GM13976 (cell line): ENCODE measurements around the gene HIF3A.

ENCODE experiments used
- DNase-seq: peaks from one replicate; pipeline ENCODE4 v3.0.0; 2012; ENCODE audit warnings: low spot score
- CTCF ChIP-seq: IDR thresholded peaks from 2 replicates; pipeline ENCODE4 v1.5.1; 2012; ENCODE audit warnings: borderline replicate concordance, mild to moderate bottlenecking; ENCODE audit not compliant: insufficient read depth; ENCODE audit errors: extremely low read depth, missing control alignments, control extremely low read depth
- in situ Hi-C: fragments of 300-500 bp; cut with MboI; formaldehyde crosslinking; loops from one replicate; pipeline ENCODE4 v1.12.0; 2022; ENCODE audit warnings: low sequenced_read_pairs, mixed read lengths, inconsistent platforms; ENCODE audit not compliant: unreplicated experiment

Gene HIF3A

GRCh38 chr19:46383171-46383815, 86.5 kb downstream of the HIF3A start:
- no peak for TF ChIP-seq CTCF
- DNase-seq: no peak
- in situ Hi-C loops: no loop called here

GRCh38 chr19:46383846-46384245, 87.0 kb downstream of the HIF3A start:
- TF ChIP-seq CTCF: no peak
- no peak for DNase-seq
- in situ Hi-C loops: no loop called here

GRCh38 chr19:46384396-46384795, 87.6 kb downstream of the HIF3A start:
- no peak for DNase-seq
- in situ Hi-C loops: no loop called here
- no peak for TF ChIP-seq CTCF

GRCh38 chr19:46385636-46386035, 88.8 kb downstream of the HIF3A start:
- no peak for DNase-seq
- in situ Hi-C loops: no loop called here
- no peak for TF ChIP-seq CTCF

- DNase-seq: no peak
- TF ChIP-seq CTCF: no peak
- in situ Hi-C loops: no loop called here
These were observed 89.3 kb downstream of the HIF3A start for GRCh38 chr19:46386151-46386550.

GRCh38 chr19:46386996-46387712, 90.3 kb downstream of the HIF3A start:
- no peak for DNase-seq
- TF ChIP-seq CTCF: no peak
- in situ Hi-C loops: no loop called here
